IPS-20b (cell line): ENCODE results near the gene AGPAT3.

Experiments used
- H3K27ac ChIP-seq: one replicate; pipeline ENCODE4 v1.5.1; 2013; ENCODE audit warnings: low read length
- H3K27me3 ChIP-seq: 2 replicates; pipeline ENCODE4 v1.6.1; 2013; ENCODE audit warnings: mild to moderate bottlenecking, low read length, inconsistent platforms; ENCODE audit not compliant: insufficient read depth
- H3K36me3 ChIP-seq: 2 replicates; pipeline ENCODE4 v1.6.1; 2013; ENCODE audit warnings: low read depth, mild to moderate bottlenecking, inconsistent platforms, low read length, moderate library complexity; ENCODE audit not compliant: insufficient read depth
- H3K4me1 ChIP-seq: 2 replicates; pipeline ENCODE4 v1.6.1; 2013; ENCODE audit warnings: mild to moderate bottlenecking, control low read depth, inconsistent platforms, low read length, moderate library complexity; ENCODE audit not compliant: insufficient read depth
- H3K4me3 ChIP-seq: 2 replicates; pipeline ENCODE4 v1.5.1; 2013; ENCODE audit warnings: mild to moderate bottlenecking, low read length, inconsistent platforms
- H3K9ac ChIP-seq: 2 replicates; pipeline ENCODE4 v1.6.1; 2013; ENCODE audit warnings: low read depth, mild to moderate bottlenecking, inconsistent platforms, low read length, moderate library complexity
- H3K9me3 ChIP-seq: 2 replicates; pipeline ENCODE4 v1.6.1; 2013; ENCODE audit warnings: mild to moderate bottlenecking, low read depth, low read length, inconsistent platforms; ENCODE audit not compliant: insufficient read depth

AGPAT3 gene

DNA sequence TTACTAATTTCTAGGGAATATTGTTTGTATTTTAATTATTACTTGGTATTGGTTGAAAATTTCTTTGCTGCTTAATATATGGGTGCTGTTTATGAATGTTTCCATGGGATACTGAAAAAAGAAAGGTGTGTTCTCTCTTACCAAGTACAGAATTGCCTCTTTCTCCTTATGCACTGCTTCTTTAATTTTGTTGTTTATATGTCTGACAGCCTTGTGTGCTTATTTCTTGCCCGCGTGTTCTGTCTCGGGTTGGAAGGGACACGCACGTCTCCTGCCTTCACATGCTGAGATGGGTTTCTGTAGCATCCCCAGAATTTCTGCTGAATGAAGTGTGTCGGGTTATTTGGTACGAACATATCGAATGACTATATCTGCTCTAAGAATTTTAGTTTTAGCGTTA is 51.1 kb downstream of the AGPAT3 start:
- Histone ChIP-seq H3K4me1 (peaks cover 7% of the 10 kb centered on the region), H3K27me3 (peaks cover 2% of the 10 kb centered on the region; the same call in 1 of the 2 replicates), H3K4me3 (no peak overlapping the region), H3K9ac (no peak overlapping the region), H3K27ac (no peak overlapping the region), H3K9me3 (no peaks in the 10 kb centered on the region), H3K36me3 (no peaks in the 10 kb centered on the region)

DNA sequence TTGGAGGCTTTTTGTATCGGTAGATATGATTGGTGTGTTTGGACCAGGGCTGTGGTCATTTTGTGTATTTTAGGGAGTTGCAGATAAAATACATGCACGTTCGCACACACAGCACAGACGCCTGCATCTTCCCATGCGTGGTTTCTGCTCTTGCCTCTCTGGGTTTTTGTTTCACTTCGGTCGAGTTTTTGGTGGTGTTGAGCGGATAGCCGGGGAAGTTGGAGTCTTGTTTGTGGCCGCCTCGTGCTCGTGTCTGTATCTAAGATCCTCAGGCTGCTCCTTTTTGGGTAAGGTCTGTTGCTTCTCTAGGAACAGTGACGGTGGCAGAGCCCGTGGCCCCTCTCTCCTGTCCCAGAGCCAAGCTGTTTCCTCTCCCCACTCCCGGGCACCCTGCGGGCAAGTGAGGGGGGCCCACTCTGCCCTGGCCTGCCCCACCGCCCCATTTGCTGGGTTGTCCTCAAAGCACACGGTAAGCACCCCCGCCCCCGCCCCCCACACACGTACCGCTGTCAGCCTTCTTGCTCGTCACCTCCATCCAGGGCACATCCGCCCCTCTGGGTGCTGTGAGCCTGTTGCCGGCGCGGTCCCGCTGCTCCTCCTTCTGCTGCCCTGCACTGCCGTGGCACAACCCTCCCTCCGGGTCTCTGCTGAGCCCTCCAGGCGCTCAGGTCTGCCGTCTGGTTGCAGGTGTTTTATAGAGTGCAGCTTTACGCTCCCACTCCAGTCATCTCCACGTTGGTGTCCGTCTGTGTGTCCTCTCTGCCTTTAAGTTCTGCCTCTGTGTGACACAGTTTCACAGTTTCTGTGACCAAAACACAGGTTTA is 51.9 kb downstream of the AGPAT3 start:
- H3K4me1 ChIP-seq, result peaks cover 12% of the 10 kb centered on the region
- peaks cover 4% of the 10 kb centered on the region; the same call in 1 of the 2 replicates for H3K27me3 ChIP-seq
- no peaks in the 10 kb centered on the region for H3K9me3 ChIP-seq
- H3K36me3 ChIP-seq, result no peaks in the 10 kb centered on the region
- no peak overlapping the region for H3K4me3 ChIP-seq
- no peak overlapping the region for H3K27ac ChIP-seq
- H3K9ac ChIP-seq, result no peak overlapping the region

DNA sequence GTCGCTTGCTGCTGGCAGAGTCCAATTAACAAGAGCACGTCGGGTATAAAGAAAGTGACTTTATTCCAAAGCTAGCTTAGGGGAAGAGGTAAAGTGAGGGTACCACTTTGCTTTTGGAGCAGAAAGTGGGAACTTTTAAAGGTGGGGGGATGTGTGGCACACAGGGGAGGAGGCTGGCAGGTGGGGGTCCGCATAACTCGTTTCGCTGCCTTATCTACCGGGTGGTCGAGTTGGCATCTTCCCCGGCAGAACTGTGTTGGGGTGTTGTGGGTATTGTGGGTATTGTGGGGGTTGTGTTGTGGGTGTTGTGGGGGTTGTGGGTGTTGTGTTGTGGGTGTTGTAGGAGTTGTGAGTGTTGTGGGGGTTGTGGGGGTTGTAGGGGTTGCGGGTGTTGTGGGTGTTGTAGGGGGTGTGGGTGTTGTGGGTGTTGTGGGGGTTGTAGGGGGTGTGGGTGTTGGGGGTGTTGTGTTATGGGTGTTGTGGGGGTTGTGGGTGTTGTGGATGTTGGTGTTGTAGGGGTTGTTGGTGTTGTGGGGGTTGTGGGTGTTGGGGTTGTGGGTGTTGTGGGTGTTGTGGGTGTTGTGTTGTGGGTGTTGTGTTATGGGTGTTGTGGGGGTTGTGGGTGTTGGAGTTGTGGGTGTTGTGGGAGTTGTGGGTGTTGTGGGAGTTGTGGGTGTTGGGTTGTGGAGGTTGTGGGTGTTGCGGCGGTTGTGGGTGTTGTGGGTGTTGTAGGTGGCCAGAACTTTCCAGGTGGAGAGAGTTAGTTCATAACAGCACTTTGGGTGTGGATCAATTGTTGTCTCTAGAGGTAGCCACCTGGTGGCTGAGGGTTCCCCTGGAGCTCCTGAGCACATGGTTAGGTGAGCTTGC is 52.7 kb downstream of the AGPAT3 start:
- Histone ChIP-seq H3K9me3 (no peaks in the 10 kb centered on the region), H3K4me3 (no peak overlapping the region), H3K36me3 (no peaks in the 10 kb centered on the region), H3K4me1 (peaks cover 13% of the 10 kb centered on the region), H3K27ac (no peak overlapping the region), H3K9ac (no peak overlapping the region), H3K27me3 (peaks cover 4% of the 10 kb centered on the region)

DNA sequence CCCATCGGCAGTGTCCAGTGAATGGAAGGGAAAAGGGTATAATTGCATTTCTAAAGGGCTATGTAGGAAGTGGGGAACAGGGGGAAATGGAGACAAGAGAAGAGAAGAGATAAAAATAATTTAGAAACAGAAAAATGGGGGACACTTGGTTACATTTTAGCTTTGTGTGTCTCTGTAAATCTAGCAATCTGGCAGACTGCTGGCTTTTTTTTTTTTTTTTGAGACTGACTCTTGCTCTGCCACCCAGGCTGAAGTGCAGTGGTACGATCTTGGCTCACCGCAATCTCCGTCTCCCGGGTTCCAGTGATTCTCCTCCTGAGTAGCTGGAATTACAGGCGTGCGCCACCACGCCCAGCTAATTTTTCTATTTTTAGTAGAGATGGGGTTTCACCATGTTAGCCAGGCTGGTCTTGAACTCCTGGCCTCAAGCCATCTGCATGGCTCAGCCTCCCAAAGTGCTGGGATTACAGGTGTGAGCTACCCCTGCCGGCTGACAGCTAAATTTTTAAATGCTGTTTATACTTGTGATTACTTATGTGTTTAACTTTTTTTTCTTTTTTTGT is 53.4 kb downstream of the AGPAT3 start:
- Histone ChIP-seq H3K4me3 (no peak overlapping the region), H3K9me3 (no peaks in the 10 kb centered on the region), H3K4me1 (peaks cover 13% of the 10 kb centered on the region), H3K27ac (no peak overlapping the region), H3K9ac (no peak overlapping the region), H3K27me3 (peaks cover 4% of the 10 kb centered on the region), H3K36me3 (no peaks in the 10 kb centered on the region)

DNA sequence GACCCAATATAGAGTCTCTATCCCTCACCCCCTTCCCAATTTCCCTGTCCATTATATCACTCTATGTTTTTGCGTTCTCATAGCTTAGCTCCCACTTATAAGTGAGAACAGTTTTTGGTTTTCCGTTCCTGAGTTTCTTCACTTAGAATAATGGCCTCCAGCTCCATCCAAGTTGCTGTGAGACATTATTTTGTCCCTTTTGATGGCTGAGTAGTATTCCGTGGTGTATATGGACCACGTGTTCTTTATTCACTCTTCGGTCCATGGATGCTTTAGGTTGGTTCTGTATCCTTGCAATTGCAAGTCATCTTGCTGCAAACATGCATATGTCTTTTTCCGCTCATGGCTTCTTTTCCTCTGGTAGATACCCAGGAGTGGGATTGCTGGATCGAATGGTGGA is 54.3 kb downstream of the AGPAT3 start:
- peaks cover 4% of the 10 kb centered on the region for H3K27me3 ChIP-seq
- H3K9ac ChIP-seq, result no peak overlapping the region
- H3K4me1 ChIP-seq, result peaks cover 13% of the 10 kb centered on the region
- no peak overlapping the region for H3K27ac ChIP-seq
- H3K36me3 ChIP-seq, result no peaks in the 10 kb centered on the region
- no peaks in the 10 kb centered on the region for H3K9me3 ChIP-seq
- no peak overlapping the region for H3K4me3 ChIP-seq

DNA sequence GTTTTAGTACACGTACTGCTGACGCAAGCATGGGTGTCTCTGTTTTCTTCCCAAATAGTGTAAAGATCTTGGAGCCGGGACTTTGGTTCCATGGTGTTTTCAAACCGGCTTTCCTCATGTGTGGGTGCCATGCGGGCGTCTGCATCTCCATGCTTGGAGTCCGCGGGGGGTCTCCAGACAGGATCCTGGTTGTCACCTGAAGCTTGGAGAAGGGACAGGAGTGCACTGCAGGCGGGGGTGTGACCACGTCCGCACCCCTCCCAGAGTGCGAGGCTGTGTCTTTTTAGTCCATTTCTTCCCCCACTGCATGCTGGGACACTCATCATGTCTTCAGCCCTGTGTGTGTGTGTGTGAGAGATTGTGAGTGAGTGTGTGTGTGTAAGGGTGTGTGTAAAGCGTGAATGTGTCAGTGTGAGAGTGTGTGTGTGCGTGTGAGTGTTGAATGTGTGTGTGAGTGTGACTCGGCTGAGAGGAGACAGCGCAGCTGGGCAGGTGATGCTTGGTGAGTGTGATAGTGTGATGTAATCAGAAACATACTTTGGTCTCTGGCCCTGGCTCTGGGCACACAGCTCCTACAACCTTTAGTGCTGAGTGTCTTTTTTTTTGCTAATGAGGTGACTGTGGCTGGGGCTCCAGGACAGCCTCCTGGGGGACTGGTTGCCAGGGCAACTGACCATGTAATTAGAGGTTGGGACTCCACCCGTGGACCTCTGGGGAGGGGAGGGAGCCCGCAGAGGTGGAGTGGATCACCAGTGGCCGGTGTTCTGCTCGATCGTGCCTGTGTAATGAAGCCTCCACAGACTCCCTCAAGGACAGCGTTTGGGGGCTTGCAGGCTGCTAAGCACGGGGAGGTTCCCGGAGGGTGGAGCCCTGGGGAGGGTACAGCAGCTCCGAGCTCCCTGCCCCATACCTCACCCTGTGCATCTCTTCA is 55.1 kb downstream of the AGPAT3 start:
- Histone ChIP-seq H3K9me3 (no peaks in the 10 kb centered on the region), H3K4me1 (peaks cover 13% of the 10 kb centered on the region), H3K9ac (no peak overlapping the region), H3K27me3 (peaks cover 4% of the 10 kb centered on the region), H3K36me3 (no peaks in the 10 kb centered on the region), H3K27ac (no peak overlapping the region), H3K4me3 (no peak overlapping the region)

DNA sequence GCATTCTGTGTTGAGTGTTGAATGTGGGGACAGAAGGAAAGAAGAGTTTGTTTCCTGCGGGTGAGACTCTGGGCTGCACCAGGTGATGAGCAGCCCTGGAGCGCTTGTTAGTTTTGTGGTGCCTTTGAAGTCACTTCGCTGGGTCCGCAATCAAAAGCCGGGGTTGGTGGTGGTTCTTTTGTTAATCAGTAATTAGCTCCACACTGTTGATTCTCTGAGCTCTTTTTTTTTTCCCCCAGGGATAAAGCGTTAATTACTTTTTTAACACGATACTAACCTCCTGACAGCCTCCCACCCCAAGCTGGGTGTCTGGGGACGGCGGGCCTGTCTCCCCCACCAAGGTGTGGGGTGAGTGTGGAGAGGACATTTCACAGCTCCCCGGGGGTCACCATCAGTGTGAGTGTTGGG is 56.6 kb downstream of the AGPAT3 start:
- Histone ChIP-seq H3K36me3 (no peaks in the 10 kb centered on the region), H3K9ac (no peak overlapping the region), H3K9me3 (no peaks in the 10 kb centered on the region), H3K27me3 (peaks cover 4% of the 10 kb centered on the region), H3K4me3 (no peak overlapping the region), H3K27ac (no peak overlapping the region), H3K4me1 (peaks cover 13% of the 10 kb centered on the region)

DNA sequence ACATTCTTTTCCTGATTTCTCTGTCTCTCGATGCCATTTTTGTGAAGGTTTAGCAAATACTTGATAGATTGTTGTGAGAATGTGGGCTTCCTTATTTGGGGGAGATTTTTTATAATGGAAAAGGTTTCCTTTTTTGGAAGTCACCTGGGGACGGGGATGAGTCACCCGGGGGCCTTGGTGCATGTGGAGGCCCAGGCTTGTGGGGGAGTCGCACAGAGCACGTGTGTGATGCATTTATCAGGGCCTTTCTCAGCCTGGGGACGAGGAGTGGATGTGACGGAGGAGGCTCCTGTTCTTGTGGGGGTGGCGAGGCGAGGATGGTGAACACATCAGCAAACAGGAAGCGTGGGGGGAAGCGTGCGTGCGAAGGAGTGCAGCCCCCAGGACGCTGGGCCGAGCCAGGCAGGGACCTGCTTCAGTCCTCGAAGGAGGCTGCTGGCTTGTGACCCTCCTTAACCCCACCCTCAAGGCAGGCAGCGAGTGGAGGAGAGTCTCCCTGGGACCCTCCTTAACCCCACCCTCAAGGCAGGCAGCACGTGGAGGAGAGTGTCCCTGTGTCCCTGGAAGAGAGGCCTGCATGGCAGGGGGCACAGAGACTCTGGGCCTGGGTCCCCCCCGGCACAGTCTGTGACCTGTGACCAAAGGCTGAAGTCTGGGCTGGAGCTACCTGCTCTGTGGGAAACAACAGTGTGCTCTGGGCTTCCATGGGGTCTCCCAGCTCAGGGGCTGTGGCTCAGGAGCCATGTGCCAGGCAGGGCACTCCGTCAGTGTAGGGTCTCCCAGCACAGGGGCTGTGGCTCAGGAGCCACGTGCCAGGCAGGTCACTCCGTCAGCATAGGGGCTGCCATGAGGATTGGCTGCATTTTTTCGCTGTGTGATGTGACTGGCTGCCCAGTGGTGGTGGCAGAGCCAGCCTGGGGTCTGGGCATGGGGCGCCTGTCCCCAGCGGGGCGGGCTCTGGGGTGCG is 57.2 kb downstream of the AGPAT3 start:
- H3K36me3 ChIP-seq, result no peaks in the 10 kb centered on the region
- H3K27me3 ChIP-seq, result peaks cover 4% of the 10 kb centered on the region
- H3K9ac ChIP-seq, result peak overlapping the region; percentile 16; the same call in 1 of the 2 replicates
- no peaks in the 10 kb centered on the region for H3K9me3 ChIP-seq
- H3K4me3 ChIP-seq, result no peak overlapping the region
- H3K27ac ChIP-seq, result no peak overlapping the region
- peaks cover 13% of the 10 kb centered on the region for H3K4me1 ChIP-seq

DNA sequence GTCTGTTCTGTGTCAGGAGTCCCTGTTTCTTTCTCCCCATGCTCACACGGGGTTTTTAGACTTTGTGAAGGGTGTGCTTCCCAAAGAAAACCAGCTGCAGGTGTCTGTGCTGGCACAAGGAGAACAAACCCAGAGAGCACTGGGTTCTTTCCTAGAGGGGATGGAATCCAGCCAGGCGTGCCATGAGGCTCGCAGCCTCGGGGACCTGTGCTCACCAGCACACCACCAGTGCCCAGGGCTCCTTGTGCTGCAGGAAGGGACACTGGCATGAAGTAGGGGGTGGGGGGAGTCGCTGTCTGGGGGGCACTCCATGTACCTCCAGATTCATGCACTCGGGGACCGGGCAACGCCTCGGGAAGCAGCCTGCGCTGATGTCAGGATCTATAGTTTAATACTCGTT is 57.9 kb downstream of the AGPAT3 start:
- Histone ChIP-seq H3K9me3 (no peaks in the 10 kb centered on the region), H3K27ac (no peak overlapping the region), H3K36me3 (no peaks in the 10 kb centered on the region), H3K27me3 (peaks cover 4% of the 10 kb centered on the region), H3K9ac (no peak overlapping the region), H3K4me1 (peaks cover 13% of the 10 kb centered on the region), H3K4me3 (no peak overlapping the region)

DNA sequence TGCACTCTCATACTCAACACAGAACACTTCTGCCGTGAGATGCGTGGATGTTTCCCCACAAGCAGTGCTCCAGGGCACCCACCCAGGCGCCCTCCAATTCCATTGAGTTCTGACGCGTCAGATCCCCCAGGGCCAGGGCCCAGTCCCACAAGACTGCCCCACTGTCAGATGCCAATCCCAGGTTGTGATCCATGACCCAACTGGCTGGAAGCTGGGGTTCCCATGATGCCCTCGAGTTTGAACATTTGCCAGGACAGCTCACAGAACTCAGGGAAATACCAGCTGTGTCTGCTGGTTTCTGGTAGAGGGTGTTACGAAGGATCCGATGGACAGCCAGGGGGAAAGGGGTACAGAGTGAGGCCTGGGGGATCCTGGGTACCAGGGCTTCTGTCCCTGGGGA is 58.4 kb downstream of the AGPAT3 start:
- no peak overlapping the region for H3K27ac ChIP-seq
- H3K9me3 ChIP-seq, result no peaks in the 10 kb centered on the region
- H3K36me3 ChIP-seq, result no peaks in the 10 kb centered on the region
- H3K4me3 ChIP-seq, result no peak overlapping the region
- H3K9ac ChIP-seq, result no peak overlapping the region
- H3K27me3 ChIP-seq, result peaks cover 4% of the 10 kb centered on the region
- H3K4me1 ChIP-seq, result peaks cover 13% of the 10 kb centered on the region
